GM18520 (cell line): ENCODE results near the gene PRSS38.

Experiments
- ATAC-seq: cut with Tn5 transposase; IDR thresholded peaks from one replicate; pipeline ENCODE4 v1.9.1; 2021; ENCODE audit not compliant: unreplicated experiment

Gene PRSS38

DNA sequence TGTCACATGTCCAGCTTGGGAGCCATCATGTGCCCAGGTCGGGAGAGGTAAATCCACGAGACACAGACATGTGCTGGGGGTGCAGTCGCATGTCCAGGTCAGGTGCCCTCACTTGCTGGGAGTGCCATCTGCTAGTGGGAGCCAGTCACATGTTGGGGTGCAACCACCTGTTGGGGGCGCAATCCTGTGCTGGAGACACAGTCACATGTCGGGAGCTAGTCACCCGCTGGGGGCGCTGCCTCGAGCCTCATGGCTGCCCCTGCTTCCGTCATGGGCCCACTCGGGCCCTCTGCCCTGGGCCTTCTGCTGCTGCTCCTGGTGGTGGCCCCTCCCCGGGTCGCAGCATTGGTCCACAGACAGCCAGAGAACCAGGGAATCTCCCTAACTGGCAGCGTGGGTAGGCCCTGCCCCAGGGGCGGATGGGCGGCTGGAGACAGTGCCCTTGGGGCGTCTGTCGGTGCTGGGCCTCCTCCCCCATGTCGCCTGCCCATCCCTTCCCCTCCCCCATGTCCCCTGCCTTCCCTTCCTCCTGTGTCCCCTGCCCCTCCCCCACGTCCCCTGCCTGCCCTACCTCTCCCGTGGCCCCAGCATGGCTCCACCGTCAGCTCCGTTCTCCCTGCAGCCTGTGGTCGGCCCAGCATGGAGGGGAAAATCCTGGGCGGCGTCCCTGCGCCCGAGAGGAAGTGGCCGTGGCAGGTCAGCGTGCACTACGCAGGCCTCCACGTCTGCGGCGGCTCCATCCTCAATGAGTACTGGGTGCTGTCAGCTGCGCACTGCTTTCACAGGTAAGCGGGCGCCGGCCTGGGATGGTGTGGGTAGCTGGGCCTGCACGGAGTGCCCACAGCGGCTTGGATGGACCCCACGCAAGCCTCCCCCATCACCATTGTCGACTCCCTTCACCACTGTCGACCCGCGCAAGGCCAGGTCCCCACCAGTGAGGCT is at the start of gene PRSS38:
Gene PRSS38 (plus strand): TSS at position 208 of the 942 bp plus-strand sequence. CDS start 42 bp downstream, at position 250.
- no peak for ATAC-seq

DNA sequence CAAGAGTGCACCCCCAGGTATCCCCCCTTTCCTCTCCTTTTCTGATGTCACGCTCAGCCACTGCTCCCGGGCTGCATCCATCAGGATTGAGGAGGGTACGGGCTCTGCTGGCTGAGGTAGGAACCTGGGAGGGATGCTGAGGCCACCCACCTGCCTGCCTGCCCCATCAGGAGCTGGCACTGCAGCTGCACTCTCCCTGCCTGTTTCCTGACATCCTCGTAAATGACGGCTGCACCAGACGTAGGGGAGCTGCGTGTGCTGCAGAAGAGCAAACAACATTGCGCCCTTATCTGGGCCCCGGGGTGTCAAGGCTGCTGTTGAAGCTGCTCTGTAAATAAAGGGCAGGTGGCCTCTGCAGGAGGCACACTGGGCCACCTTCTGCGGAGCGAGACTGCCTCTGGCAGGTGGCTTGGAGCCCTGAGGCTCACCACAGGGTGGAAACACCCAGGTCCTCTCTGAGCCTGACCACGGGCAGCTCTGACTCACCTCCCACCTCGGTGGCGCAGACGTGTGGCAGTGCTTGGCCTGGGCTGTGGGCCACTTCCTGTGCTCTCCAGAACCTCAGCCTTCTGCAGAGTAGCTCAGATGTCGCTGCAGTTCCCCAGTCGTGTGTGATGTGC is 49.4 kb upstream of the PRSS38 start:
- ATAC-seq = no peak

DNA sequence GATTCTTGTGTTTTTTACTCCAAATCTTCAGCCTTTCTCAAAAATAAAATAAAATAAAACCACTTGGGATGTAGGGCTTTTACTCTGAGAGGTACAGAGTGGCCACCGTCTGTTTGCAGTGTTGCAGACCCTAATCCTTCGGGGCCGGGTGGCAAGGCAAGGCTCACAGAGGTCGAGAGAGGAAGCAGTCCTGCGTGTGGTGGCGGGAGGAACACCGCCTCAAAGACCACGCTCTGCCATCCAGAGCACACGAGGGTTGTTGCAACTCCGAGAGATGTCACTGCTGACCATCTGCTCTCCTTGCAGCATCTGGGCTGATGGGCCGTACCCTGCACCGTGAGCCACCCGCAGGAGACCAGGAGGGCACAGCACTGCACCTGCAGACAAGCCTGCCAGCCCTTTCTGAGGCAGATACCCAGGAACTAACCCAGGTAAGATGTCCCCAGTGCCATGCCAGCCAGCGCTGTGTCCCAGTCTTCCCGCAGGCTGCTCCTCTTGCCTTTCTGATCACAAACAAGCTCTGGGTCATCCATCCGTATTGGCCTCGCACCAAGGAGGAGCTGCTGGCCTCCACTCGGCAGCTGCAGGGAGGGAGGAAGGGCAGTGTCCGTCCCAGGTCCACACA is 48.7 kb upstream of the PRSS38 start:
- no peak for ATAC-seq

DNA sequence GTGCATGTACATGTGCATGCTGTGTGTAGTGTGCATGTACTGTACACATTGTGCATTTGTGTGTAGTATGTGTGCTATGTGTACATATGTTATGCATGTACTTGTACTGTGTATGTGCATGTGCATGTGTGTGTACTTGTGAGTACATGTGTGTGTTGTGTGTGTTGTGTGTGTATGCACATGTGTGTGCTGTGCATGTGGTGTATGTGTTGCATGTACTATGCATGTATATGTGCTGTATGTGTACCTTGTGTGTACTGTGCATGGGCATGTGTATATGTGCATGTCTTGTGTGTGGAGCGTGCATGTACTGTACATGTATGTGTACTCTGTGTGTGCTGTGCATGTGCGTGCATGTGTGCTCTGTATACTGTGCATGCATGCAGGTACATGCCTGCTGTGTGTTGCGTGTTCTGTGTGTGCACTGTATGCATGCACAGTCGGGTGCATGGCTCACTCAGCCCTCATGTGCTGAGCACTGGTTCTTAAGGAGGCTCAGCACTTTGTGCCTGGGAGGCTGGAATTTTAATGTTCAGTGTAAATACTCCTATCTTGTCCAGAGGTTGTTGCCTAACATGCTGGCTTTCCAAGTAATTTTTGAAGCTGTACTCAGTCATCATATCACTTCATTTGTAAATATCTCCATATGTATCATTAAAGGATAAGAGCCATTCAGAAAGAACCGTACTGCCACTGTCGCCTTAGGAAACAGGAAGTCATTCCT is 47.9 kb upstream of the PRSS38 start:
- no peak for ATAC-seq

DNA sequence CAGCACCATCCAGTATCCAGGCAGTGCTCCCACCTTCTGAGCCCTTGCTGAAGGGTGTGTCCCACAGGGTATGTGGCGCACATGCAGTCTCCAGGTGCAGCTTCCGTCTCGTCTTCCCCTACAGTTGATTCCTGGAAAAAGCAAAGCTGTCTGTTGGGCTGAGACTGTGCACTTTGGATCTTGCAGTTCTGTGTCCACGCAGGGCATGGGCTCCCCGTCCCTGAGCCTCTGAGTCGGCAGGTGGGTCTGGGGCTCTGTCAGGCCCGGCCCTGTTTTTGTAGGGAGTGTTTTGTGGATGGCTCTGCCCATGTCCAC is 47.4 kb upstream of the PRSS38 start:
- ATAC-seq = no peak

DNA sequence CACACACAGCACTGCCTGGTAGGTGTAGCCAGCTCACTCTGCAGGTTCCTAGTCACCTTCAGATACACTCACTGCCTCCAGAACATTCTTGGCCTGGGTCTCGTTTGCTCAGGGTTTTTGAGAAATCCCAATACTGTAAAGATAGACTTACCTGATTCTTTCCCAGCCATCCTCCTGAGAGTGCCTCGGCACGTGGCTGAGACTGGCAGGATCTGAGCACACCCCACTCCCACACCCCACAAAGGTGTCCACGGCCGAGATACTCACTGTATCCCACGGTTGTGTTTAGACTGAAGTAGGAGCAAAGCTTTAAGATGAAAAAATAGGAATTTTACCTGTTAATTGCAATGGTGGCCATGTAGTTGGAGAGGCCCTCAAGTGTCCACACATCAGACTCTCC is 46.8 kb upstream of the PRSS38 start:
- ATAC-seq = no peak

DNA sequence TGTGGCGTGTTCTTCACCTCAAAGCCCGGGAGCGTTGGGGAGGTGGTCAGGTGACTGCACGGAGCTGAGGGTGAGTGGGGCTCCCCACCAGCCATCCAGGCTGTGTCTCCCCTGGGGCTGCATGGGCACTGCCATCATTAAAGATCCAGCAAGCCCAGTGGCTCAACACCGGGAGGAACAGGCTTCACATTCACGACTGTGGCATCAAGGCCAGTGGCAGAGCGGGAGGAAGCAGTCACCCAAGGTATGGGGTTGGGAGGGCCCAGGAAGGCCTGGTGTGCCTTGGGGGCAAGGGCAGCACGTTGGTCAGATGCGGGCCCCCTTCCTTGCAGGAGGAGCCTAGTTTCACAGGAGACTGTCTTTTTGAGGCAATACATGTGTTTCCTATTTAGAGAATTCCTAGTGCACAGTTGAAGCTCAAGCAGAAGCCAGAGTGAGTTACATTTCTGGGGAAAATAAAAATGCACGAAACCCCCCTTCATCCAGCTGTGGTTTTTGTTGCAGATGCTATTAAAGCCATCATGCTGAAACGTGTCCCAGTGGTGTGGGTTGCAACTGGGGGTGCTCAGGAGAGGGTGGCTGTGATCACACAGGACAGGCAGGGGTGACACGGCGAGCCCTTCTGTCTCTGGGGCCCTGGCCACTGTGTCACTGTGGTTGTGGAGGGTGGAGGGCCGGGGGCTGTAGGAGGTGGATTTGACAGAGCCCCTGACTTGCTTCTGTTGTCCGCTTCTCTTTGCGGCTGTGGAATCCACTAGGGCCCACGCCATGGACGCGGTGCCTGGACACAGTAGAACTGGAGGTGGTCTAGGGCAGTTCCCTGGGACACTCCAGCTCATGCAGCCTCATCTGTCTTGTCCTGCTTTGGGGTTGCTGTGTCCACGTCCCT is 46.2 kb upstream of the PRSS38 start:
- ATAC-seq = no peak

DNA sequence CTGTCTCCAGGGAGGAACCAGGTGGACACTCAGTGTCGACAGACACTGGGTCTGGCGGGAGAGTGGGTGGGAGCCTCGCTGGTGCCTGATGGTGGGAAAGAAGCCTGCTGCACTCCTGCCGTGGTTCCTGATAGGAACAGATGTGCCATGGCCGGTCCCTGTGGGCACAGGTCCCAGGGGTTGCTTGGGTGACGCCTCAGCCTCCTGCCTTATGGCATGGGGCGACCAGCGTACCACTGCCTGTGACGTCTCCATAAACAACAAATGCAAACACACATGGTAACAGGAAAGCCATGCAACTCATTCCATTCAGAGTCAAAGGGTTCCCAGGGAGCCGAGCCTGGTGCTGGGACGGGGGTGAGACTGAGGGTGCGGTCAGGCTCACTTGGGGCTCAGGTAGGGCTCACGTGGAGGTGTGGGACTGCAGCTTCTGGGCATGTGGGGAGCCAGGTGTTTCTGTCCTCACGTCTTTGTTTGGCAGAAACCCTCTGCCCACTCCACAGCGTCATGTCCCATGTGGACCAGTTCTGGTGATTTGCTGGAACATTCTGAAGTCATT is 45.5 kb upstream of the PRSS38 start:
- ATAC-seq = no peak

DNA sequence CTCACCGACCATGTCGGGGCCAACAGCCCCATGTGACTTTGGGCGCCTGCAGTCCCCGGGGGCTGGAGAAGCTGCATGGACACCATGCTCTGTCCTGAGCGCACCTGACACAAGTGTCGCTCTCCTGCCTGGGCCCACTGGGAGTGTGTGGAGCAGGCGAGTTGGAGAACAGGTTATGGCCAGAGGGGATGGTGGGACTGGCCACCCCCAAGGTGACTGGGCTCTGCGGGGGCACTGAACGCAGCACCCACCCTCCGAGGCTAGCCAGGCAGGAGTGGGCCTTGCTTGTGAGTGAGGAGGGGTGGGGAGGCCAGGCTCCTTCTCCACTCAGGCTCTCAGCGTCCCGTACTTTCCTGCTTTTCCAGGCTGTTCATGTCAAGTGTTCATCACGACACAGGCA is 44.7 kb upstream of the PRSS38 start:
- no peak for ATAC-seq

DNA sequence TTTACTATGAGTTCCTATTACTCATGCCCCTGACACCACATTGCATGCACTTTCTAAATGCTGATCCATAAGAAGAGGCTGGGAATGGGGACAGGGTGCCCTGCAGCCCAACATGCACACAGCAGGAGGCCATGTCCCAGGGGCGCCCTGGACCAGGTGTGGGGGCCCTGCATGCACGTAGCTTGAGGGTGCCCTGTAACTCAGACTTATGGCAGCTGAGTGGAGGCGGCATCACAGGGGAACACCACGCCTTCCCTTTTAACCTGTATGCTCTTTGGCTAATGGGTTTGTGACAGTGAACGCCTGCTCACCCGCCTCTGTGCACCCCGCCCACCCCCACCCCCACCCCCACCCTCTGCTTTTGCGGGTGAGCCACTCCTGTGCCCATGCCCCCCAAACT is 44.1 kb upstream of the PRSS38 start:
- no peak for ATAC-seq

DNA sequence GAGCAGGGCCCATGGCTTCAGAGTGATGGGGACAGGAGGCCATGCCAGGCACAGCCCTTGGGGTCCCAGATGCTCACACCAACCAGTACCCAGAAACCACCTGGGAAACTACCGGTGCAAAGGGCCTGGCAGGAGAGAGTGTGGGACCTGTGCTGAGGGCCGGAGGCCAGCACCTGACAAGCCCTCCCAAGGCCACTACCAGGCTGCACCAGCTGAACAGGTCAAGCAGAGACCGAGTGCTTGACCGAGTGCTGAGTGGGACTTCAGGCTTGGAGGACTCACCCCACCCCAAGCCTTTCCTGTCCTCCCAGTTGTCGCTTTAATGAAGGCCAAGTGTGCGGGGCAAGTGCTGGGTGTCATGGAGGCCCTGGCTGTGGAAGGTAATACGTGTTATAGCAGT is 43.7 kb upstream of the PRSS38 start:
- no peak for ATAC-seq

DNA sequence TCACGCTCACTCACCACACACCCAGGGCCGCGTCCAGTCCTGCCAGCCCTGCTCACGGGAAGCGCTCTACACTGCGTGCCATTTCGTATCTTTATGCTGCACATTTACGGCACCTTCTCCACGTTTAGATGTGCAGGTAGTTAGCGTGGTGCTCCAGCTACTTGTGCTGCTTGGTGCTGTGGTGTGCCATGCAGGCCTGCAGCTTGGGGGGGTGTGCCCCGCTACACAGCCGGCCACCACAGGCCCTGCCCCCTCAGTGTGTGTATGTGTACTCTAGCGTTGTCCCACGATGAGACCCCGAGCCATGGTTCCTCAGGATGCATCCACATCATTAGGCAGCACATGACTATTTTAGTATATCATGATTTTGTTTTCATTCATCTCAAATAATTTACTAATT is 41.9 kb upstream of the PRSS38 start:
- no peak for ATAC-seq

DNA sequence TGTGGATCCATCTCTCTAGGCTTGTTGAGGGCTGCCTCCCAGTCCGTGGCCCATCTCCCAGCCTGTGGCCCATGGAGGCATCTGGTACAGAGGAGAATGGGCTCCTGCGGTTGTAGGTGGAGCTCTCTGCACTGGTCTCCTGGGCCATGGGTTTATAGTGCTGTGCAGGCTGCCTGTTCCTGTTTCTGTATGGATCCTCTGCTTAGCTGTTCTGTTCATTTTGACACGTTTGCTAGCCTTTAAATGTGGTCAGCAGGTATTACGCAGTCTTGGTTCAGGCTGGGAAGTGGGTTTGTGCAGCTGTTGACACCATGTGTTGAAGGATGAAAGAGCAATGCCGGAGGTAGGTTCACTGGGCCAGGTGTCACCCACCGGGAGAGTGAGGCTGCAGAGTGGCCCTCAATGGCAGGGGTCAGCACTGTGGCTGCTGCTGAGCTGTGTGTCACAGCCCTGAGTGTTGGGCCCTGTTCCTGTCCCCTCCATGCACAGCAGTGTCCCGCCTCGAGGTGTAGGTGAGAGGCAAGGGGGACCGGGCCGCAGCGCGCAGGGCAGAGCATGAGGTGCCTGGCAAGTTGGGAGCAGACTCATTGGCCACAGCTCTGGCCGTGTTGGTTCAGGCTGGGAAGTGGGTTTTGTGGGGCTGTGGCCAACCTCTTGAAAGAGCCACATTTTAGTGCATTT is 41.3 kb upstream of the PRSS38 start:
- ATAC-seq = no peak

DNA sequence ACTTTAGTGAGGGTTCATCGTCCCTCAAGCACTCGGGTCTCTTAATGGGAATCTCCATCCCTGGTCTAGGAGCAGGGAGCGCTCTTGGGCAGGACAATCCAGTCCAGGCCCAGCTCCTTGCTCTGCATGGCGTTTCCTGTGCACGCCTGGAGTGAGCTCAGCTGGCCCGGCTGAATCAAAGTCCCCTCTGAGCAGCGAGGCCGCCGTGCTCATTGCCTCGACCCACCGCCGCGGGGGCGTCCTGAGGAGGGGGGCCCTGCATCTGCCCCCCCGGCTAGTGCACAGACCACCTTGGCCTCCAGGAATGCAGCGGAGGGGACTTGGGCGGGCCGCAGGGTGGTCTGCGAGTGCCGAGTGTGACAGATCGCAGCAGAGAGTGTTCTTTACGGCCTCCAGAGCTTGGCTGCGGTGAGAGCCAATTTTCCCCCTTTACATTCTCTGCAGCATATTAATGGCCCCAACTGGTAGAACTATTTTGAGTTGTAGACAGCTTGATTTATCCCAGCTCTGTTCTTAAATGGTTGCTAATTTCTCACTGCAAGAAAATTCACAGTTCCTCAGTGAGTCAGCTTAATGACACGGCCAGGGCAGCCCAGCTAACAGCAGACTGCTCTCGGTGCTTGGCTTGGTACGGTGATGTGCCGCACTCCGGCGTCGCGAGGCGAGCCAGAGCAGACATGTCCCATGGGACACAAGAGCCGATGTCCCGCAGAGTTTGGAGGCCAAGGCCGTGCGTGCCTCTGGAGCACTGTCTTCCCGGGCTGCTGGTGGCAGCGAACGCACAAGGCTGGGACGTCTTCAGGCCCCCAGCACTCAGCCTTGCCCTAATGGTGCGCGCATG is 40.4 kb upstream of the PRSS38 start:
- ATAC-seq = no peak

DNA sequence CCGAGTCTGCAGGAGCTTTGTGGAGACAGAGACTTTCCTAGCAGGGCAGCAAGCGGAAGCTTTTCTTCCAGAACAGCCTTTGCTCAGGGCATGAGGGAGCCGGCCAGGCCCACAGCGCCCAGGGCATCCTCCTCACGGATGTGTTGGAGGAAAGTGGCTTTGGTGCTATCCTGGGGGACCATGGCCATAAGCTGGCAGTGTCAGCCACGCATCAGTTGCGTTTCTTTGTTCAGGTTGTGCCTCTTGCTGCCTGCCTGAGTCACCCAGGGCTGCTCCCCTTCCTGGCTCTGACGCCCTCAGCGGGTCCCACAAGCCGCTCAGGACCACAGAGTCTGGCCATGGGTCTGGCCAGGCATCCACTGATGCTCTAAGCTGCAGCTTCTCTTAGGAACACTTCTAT is 39.6 kb upstream of the PRSS38 start:
- no peak for ATAC-seq

DNA sequence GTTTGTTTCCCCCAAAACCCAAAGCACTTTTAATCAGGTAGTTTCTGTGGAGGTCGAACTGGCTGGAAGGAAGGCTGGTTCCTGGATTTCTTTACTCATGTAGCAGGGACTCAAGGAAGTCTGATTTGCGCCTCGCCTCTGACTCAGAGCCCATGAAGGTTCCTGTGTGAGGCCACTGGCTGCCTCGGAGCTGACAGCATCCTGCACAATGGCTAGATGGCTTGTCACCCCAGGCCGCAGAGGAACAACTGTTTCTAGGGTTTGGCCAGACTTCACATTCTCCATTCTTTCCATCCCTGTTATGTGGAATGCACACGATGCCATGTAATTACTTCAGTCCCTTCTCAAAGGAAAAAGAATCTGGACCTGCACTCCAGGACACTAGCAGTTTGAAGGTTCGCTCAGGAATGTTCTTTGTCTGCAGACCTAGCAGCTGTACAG is 39.1 kb upstream of the PRSS38 start:
- no peak for ATAC-seq

DNA sequence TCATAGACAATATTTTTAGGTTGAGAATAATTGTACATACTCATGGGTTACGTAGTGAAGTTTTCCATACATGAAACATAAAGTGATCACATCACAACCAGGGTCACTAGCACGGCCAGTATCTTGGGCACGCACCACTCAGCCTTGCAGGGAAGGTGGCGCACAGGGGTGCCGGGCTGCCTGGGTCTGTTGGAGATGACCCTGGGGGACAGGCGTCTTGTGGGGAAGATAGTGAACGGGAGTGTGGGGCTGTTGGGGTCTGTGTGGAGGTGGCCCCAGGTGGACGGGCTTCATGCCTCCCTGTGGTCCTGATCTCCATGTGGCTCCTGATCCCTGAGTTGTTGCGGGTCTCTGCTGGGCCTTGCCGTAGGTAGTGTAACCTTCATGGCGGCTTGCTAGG is 38.3 kb upstream of the PRSS38 start:
- ATAC-seq = no peak

DNA sequence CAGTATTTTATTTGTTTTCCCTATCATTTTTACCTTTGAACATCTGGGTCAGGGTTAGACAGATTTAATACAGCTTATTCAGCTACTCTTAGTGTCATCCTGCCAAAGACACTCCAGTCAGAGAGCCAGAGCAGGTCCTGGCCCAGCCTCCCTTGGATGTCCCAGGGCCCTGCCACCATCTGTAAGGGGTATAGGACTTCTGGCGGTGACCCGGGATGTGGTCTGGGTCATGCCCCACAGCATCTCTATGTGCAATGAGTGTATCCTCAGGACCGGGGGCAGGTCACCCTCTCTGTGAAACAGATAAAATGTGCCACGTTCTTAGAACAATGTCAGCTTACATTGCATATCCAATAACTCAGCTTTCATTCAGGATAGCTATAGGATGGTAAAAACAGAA is 37.8 kb upstream of the PRSS38 start:
- no peak for ATAC-seq
